WTC11 (cell line): ENCODE data around the gene CEBPE. TPM values are rescaled to one million over a fixed set of nuclear protein-coding genes. Genes with fewer than 3 reads are reported as not detected.

Source experiments
- ATAC-seq: fragments of 200-7000 bp; cut with Tn5 transposase; 2 replicates; pipeline ENCODE4 v1.10.0; 2021; ENCODE audit warnings: mild to moderate bottlenecking, moderate library complexity
- CTCF ChIA-PET: fragments of 300-600 bp; sonication (Branson Sonifier 250); formaldehyde crosslinking; loops from one replicate; lab custom pipeline; 2021; ENCODE audit warnings: antibody characterized with exemption; lab: Charles Lee
- POLR2A ChIA-PET: fragments of 350-600 bp; sonication (Branson Sonifier 250); formaldehyde crosslinking; loops from one replicate; lab custom pipeline; 2021; ENCODE audit warnings: antibody characterized with exemption; lab: Charles Lee
- DNase-seq: peaks from one replicate; pipeline ENCODE4 v3.0.0; 2021; ENCODE audit warnings: low spot score
- H3K27ac Mint-ChIP-seq: 2 replicates; pipeline ENCODE4 v1.8.0; 2021; ENCODE audit warnings: mixed read lengths
- H3K27me3 Mint-ChIP-seq: 2 replicates; pipeline ENCODE4 v1.8.0; 2021; ENCODE audit warnings: low read depth, mild to moderate bottlenecking, moderate library complexity, mixed read lengths
- H3K36me3 Mint-ChIP-seq: 2 replicates; pipeline ENCODE4 v1.8.0; 2021; ENCODE audit warnings: mixed read lengths
- H3K4me1 Mint-ChIP-seq: 2 replicates; pipeline ENCODE4 v1.8.0; 2022; ENCODE audit warnings: mixed read lengths
- H3K4me3 Mint-ChIP-seq: 2 replicates; pipeline ENCODE4 v1.8.0; 2021; ENCODE audit warnings: mild to moderate bottlenecking, moderate library complexity, mixed read lengths
- H3K9me3 Mint-ChIP-seq: 2 replicates; pipeline ENCODE4 v1.8.0; 2021; ENCODE audit warnings: mixed read lengths
- ELF4 ChIP-seq: sonication (generic); formaldehyde crosslinking; IDR thresholded peaks from 2 replicates; pipeline ENCODE4 v1.8.1; 2022; ENCODE audit warnings: low read depth, mild to moderate bottlenecking, moderate library complexity, missing genetic modification reagents
- ESRRA ChIP-seq: sonication (generic); formaldehyde crosslinking; IDR thresholded peaks from 2 replicates; pipeline ENCODE4 v1.8.1; 2022; ENCODE audit warnings: mild to moderate bottlenecking, missing genetic modification reagents, borderline replicate concordance
- ETV6 ChIP-seq: sonication (generic); formaldehyde crosslinking; IDR thresholded peaks from 2 replicates; pipeline ENCODE4 v1.8.1; 2022; ENCODE audit warnings: mild to moderate bottlenecking, missing genetic modification reagents
- FOXJ3 ChIP-seq: sonication (generic); formaldehyde crosslinking; IDR thresholded peaks from 2 replicates; pipeline ENCODE4 v1.9.0; 2021; ENCODE audit warnings: missing genetic modification reagents, mild to moderate bottlenecking, borderline replicate concordance
- GTF2I ChIP-seq: fragments of 250-450 bp; sonication (Bioruptor Pico); conservative IDR thresholded peaks from 2 replicates; pipeline ENCODE4 v1.4.0; 2021; ENCODE audit warnings: mild to moderate bottlenecking
- JUN ChIP-seq: sonication (generic); formaldehyde crosslinking; IDR thresholded peaks from 2 replicates; pipeline ENCODE4 v1.8.0; 2023; ENCODE audit warnings: mild to moderate bottlenecking, missing genetic modification reagents
- MXD4 ChIP-seq: fragments of 250-450 bp; sonication (Bioruptor Pico); IDR thresholded peaks from 2 replicates; pipeline ENCODE4 v1.8.0; 2021; ENCODE audit warnings: mild to moderate bottlenecking, moderate library complexity, borderline replicate concordance
- NFE2L1 ChIP-seq: sonication (generic); formaldehyde crosslinking; IDR thresholded peaks from 2 replicates; pipeline ENCODE4 v1.8.1; 2023; ENCODE audit warnings: missing genetic modification reagents
- OVOL2 ChIP-seq: fragments of 250-450 bp; sonication (Bioruptor Pico); IDR thresholded peaks from 2 replicates; pipeline ENCODE4 v1.9.0; 2021; ENCODE audit warnings: mild to moderate bottlenecking, borderline replicate concordance
- PRRX2 ChIP-seq: fragments of 250-450 bp; sonication (Bioruptor Pico); IDR thresholded peaks from 2 replicates; pipeline ENCODE4 v1.8.0; 2021; ENCODE audit warnings: mild to moderate bottlenecking
- SMAD4 ChIP-seq: sonication (generic); formaldehyde crosslinking; IDR thresholded peaks from 2 replicates; pipeline ENCODE4 v1.8.0; 2022; ENCODE audit warnings: mild to moderate bottlenecking, missing genetic modification reagents
- ZNF121 ChIP-seq: sonication (generic); formaldehyde crosslinking; IDR thresholded peaks from 2 replicates; pipeline ENCODE4 v1.8.0; 2023; ENCODE audit warnings: missing genetic modification reagents
- ZNF263 ChIP-seq: sonication (generic); formaldehyde crosslinking; IDR thresholded peaks from 2 replicates; pipeline ENCODE4 v1.8.1; 2022; ENCODE audit warnings: low read depth, mild to moderate bottlenecking, moderate library complexity, missing genetic modification reagents
- ZNF423 ChIP-seq: fragments of 250-450 bp; sonication (Bioruptor Pico); IDR thresholded peaks from 2 replicates; pipeline ENCODE4 v2.1.2; 2022; ENCODE audit warnings: mild to moderate bottlenecking, moderate library complexity
- total RNA-seq: library from RNA; stranded (reverse); gene quantifications from 3 replicates; pipeline ENCODE4 v1.2.3, GENCODE V29; 2021
- TF ChIP-seq, protein P1 (sequence below): fragments of 250-450 bp; sonication (Bioruptor Pico); IDR thresholded peaks from 2 replicates; pipeline ENCODE4 v1.9.0; 2021; ENCODE audit warnings: mild to moderate bottlenecking
- TF ChIP-seq, protein P2 (sequence below): fragments of 250-450 bp; sonication (Bioruptor Pico); IDR thresholded peaks from 2 replicates; pipeline ENCODE4 v1.9.0; 2021; ENCODE audit warnings: moderate library complexity, mild to moderate bottlenecking, inconsistent platforms, borderline replicate concordance
- TF ChIP-seq, protein P3 (sequence below): sonication (generic); formaldehyde crosslinking; IDR thresholded peaks from 2 replicates; pipeline ENCODE4 v1.8.0; 2022; ENCODE audit warnings: mild to moderate bottlenecking, missing genetic modification reagents
- TF ChIP-seq, protein P4 (sequence below): fragments of 250-450 bp; sonication (Bioruptor Pico); IDR thresholded peaks from 2 replicates; pipeline ENCODE4 v1.9.0; 2021; ENCODE audit warnings: mild to moderate bottlenecking, borderline replicate concordance
- TF ChIP-seq, protein P5 (sequence below): sonication (generic); formaldehyde crosslinking; IDR thresholded peaks from 2 replicates; pipeline ENCODE4 v1.8.1; 2022; ENCODE audit warnings: mild to moderate bottlenecking, missing genetic modification reagents, moderate library complexity, borderline replicate concordance
- TF ChIP-seq, protein P6 (sequence below): sonication (generic); formaldehyde crosslinking; IDR thresholded peaks from 2 replicates; pipeline ENCODE4 v1.8.0; 2022; ENCODE audit warnings: mild to moderate bottlenecking, missing genetic modification reagents
- TF ChIP-seq, protein P7 (sequence below): sonication (generic); formaldehyde crosslinking; conservative IDR thresholded peaks from 2 replicates; pipeline ENCODE4 v1.8.1; 2023; ENCODE audit warnings: mild to moderate bottlenecking, low read depth, missing genetic modification reagents, moderate library complexity

The CEBPE gene
- total RNA-seq, 1 experiment from 2014 or later: not detected

DNA sequence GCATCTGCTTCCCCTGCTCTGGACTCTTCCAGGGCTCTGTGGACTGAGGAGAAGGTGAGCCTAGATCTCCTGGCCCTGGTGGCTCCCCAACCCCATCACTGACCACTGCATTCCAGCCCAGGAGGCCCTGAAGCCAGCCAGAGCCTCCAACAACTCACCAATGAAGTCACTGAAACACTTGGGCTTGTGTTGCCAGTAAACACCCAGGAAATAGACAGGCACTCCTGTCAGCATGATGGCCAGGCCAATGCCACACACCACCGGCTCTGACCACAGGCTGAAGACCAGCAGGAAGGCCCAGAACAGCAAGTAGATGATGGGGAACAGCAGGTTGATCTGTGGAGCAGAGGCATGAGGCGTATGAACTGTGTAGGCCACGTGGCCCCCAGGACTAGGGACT is 8.8 kb upstream of the CEBPE start:
- Mint-ChIP-seq H3K27ac (0 out of 2 replicates have a peak overlapping the region, but pooled peaks have one; percentile 34), H3K36me3 (peaks cover 44% of the 10 kb centered on the region), H3K9me3 (no peaks in the 10 kb centered on the region), H3K4me3 (no peak overlapping the region), H3K27me3 (no peaks in the 10 kb centered on the region), H3K4me1 (peaks cover 30% of the 10 kb centered on the region)
- DNase-seq (no peak), ATAC-seq (no peak)
- TF ChIP-seq ELF4 (CRISPR knock-in tag): no peak
- TF ChIP-seq ZNF423: no peak
- TF ChIP-seq, protein P1, sequence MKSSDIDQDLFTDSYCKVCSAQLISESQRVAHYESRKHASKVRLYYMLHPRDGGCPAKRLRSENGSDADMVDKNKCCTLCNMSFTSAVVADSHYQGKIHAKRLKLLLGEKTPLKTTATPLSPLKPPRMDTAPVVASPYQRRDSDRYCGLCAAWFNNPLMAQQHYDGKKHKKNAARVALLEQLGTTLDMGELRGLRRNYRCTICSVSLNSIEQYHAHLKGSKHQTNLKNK: no peak
- TF ChIP-seq GTF2I: no peak
- TF ChIP-seq, protein P2, sequence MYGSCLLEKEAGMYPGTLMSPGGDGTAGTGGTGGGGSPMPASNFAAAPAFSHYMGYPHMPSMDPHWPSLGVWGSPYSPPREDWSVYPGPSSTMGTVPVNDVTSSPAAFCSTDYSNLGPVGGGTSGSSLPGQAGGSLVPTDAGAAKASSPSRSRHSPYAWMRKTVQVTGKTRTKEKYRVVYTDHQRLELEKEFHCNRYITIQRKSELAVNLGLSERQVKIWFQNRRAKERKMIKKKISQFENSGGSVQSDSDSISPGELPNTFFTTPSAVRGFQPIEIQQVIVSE (CRISPR knock-in tag): no peak
- TF ChIP-seq ZNF121: no peak
- TF ChIP-seq ETV6: no peak
- TF ChIP-seq, protein P3, sequence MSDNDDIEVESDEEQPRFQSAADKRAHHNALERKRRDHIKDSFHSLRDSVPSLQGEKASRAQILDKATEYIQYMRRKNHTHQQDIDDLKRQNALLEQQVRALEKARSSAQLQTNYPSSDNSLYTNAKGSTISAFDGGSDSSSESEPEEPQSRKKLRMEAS: no peak
- TF ChIP-seq, protein P4, sequence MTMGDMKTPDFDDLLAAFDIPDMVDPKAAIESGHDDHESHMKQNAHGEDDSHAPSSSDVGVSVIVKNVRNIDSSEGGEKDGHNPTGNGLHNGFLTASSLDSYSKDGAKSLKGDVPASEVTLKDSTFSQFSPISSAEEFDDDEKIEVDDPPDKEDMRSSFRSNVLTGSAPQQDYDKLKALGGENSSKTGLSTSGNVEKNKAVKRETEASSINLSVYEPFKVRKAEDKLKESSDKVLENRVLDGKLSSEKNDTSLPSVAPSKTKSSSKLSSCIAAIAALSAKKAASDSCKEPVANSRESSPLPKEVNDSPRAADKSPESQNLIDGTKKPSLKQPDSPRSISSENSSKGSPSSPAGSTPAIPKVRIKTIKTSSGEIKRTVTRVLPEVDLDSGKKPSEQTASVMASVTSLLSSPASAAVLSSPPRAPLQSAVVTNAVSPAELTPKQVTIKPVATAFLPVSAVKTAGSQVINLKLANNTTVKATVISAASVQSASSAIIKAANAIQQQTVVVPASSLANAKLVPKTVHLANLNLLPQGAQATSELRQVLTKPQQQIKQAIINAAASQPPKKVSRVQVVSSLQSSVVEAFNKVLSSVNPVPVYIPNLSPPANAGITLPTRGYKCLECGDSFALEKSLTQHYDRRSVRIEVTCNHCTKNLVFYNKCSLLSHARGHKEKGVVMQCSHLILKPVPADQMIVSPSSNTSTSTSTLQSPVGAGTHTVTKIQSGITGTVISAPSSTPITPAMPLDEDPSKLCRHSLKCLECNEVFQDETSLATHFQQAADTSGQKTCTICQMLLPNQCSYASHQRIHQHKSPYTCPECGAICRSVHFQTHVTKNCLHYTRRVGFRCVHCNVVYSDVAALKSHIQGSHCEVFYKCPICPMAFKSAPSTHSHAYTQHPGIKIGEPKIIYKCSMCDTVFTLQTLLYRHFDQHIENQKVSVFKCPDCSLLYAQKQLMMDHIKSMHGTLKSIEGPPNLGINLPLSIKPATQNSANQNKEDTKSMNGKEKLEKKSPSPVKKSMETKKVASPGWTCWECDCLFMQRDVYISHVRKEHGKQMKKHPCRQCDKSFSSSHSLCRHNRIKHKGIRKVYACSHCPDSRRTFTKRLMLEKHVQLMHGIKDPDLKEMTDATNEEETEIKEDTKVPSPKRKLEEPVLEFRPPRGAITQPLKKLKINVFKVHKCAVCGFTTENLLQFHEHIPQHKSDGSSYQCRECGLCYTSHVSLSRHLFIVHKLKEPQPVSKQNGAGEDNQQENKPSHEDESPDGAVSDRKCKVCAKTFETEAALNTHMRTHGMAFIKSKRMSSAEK: no peak
- TF ChIP-seq, protein P5, sequence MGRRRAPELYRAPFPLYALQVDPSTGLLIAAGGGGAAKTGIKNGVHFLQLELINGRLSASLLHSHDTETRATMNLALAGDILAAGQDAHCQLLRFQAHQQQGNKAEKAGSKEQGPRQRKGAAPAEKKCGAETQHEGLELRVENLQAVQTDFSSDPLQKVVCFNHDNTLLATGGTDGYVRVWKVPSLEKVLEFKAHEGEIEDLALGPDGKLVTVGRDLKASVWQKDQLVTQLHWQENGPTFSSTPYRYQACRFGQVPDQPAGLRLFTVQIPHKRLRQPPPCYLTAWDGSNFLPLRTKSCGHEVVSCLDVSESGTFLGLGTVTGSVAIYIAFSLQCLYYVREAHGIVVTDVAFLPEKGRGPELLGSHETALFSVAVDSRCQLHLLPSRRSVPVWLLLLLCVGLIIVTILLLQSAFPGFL (CRISPR knock-in tag): no peak
- TF ChIP-seq NFE2L1 (CRISPR knock-in tag): no peak
- no peak for TF ChIP-seq MXD4 (CRISPR knock-in tag)
- TF ChIP-seq FOXJ3 (CRISPR knock-in tag): no peak
- TF ChIP-seq, protein P6, sequence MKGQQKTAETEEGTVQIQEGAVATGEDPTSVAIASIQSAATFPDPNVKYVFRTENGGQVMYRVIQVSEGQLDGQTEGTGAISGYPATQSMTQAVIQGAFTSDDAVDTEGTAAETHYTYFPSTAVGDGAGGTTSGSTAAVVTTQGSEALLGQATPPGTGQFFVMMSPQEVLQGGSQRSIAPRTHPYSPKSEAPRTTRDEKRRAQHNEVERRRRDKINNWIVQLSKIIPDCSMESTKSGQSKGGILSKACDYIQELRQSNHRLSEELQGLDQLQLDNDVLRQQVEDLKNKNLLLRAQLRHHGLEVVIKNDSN (CRISPR knock-in tag): no peak
- TF ChIP-seq ESRRA (CRISPR knock-in tag): no peak
- no peak for TF ChIP-seq SMAD4 (CRISPR knock-in tag)
- TF ChIP-seq ZNF263 (CRISPR knock-in tag): no peak
- no peak for TF ChIP-seq JUN (CRISPR knock-in tag)
- ChIA-PET CTCF (no interaction called here), POLR2A (no interaction called here)

DNA sequence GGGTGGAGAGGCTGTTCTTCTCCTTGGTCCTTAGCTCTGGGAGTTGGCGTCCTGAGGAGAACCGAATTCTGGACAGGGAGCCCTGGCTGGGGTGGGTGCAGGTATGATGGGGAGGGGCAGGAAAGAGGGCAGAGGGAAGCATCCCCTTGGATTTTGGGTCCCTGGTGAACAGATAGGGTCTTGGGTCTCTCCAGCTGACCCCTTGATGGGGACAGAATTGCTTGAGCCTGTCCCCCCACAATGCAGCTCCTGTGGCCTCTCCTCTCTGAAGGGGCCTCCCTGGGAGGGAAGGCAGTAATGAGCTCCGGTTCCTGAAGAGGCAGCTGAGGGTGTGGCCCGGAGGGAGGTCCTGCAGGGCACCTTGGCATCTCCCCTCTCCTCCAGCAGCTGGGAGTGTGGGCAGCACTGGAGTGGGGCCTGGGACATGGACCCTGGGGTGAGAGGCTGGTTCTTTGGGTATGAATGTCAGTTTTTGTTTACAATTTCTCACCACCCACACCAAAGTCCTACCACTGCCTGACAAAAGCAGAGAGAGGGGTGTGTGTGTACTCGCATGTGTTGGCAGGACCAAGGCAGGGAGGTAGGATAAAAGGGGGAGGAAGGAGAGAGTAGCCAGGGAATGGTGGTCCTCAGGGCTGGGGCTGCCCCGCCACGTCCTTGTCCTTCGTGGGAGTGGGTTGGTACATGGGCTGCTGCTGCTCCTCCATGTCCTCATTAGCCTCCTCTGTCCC is 7.7 kb upstream of the CEBPE start:
- no peak overlapping the region for H3K4me3 Mint-ChIP-seq
- DNase-seq: no peak
- ChIA-PET CTCF (interaction anchor here (0.6 to 1.8 kb wide), 8 partner anchors 19 to 253 kb away, joined by 3 to 10 read pairs (median 4); partner anchors contain the start of genes ACIN1 and C14orf119), POLR2A (no interaction called here)
- no peaks in the 10 kb centered on the region for H3K9me3 Mint-ChIP-seq
- no peaks in the 10 kb centered on the region for H3K27me3 Mint-ChIP-seq
- TF ChIP-seq, protein P3: no peak
- no peak for TF ChIP-seq MXD4 (CRISPR knock-in tag)
- TF ChIP-seq ZNF423: no peak
- TF ChIP-seq OVOL2 (CRISPR knock-in tag): no peak
- TF ChIP-seq, protein P7, sequence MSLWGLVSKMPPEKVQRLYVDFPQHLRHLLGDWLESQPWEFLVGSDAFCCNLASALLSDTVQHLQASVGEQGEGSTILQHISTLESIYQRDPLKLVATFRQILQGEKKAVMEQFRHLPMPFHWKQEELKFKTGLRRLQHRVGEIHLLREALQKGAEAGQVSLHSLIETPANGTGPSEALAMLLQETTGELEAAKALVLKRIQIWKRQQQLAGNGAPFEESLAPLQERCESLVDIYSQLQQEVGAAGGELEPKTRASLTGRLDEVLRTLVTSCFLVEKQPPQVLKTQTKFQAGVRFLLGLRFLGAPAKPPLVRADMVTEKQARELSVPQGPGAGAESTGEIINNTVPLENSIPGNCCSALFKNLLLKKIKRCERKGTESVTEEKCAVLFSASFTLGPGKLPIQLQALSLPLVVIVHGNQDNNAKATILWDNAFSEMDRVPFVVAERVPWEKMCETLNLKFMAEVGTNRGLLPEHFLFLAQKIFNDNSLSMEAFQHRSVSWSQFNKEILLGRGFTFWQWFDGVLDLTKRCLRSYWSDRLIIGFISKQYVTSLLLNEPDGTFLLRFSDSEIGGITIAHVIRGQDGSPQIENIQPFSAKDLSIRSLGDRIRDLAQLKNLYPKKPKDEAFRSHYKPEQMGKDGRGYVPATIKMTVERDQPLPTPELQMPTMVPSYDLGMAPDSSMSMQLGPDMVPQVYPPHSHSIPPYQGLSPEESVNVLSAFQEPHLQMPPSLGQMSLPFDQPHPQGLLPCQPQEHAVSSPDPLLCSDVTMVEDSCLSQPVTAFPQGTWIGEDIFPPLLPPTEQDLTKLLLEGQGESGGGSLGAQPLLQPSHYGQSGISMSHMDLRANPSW (CRISPR knock-in tag): no peak
- no peak for TF ChIP-seq PRRX2 (CRISPR knock-in tag)
- peaks cover 40% of the 10 kb centered on the region for H3K4me1 Mint-ChIP-seq
- H3K36me3 Mint-ChIP-seq: peaks cover 39% of the 10 kb centered on the region
- no peak overlapping the region for H3K27ac Mint-ChIP-seq
- no peak for ATAC-seq
